Measurements from ENCODE around the gene GLYATL3. TPM values are rescaled to one million over a fixed set of nuclear protein-coding genes. Genes with fewer than 3 reads are reported as not detected.

Gene GLYATL3
- total RNA-seq, result not detected in 2 replicates

DNA sequence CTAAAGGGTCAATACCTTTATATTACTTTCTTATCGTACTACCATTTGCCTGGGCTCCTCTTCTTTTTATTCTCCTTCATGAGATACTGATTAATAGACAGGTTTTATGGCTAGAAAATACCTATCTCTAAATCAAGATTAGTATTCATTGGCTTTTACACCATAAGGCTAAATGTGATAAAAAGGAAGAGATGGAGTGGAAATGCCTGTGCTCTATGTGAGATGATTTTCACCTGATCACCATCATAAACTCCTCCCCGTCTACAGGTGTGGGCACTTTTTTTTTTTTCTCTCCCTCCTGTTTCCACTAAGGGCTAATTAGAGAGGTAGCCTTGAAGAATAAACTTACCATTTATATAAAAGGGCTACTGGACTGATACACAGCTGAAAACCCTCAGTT, at the start of gene GLYATL3:
Gene GLYATL3, plus strand, starts transcription at position 301 of the 400 bp plus-strand sequence. CDS start 12,068 bp downstream, outside the sequence.

GRCh38 chr6:49462927-49463611, 36.7 kb upstream of the GLYATL3 start, which contains the start of the genes CENPQ and MMUT:
Gene CENPQ (plus strand): TSS chr6:49463370. CDS start chr6:49470177, 6,807 bp downstream.
Gene MMUT (minus strand): TSS chr6:49463253. CDS start chr6:49459466, 3,787 bp downstream.

GRCh38 chr6:49550492-49551077, 50.9 kb downstream of the GLYATL3 start, which contains the start of gene C6orf141:
Gene C6orf141 (plus strand): TSS chr6:49550668. CDS start chr6:49550793, 125 bp downstream.

Other genes starting within 250 kb of the GLYATL3 start
- gene MMUT, start 36.7 kb upstream of the GLYATL3 start, total RNA-seq, result 8.6 and 11.9 TPM in 2 replicates
- 3.7 and 3.9 TPM in 2 replicates for gene CENPQ, start 36.6 kb upstream of the GLYATL3 start, total RNA-seq
- not detected in 2 replicates for gene C6orf141, start 50.7 kb downstream of the GLYATL3 start, total RNA-seq
- not detected in 2 replicates for gene RHAG, start 136.9 kb downstream of the GLYATL3 start, total RNA-seq
- gene CRISP2, start 213.6 kb downstream of the GLYATL3 start, total RNA-seq, result not detected in 2 replicates
- gene CRISP3, start 244.5 kb downstream of the GLYATL3 start, total RNA-seq, result not detected in 2 replicates